HG03066 (cell line): ENCODE measurements around the gene PARN.
"Not testable (repeated sequence)": the region's sequence is repeated elsewhere in the genome, so short reads cannot be mapped to it uniquely, and the experiment has no call there.

Experiments used
- ATAC-seq: cut with Tn5 transposase; IDR thresholded peaks from one replicate; pipeline ENCODE4 v1.9.1; 2021; ENCODE audit warnings: low read depth; ENCODE audit not compliant: unreplicated experiment

PARN gene

GRCh38 chr16:14447783-14448182 is 182.3 kb downstream of the PARN start:
- no peak for ATAC-seq

GRCh38 chr16:14446796-14447195 is 183.3 kb downstream of the PARN start:
- no peak for ATAC-seq

- no peak for ATAC-seq
Measured at GRCh38 chr16:14445937-14446715, 183.9 kb downstream of the PARN start.

GRCh38 chr16:14444979-14445810 is 184.9 kb downstream of the PARN start:
- no peak for ATAC-seq

- ATAC-seq = not testable (repeated sequence)
Measured at GRCh38 chr16:14441533-14441932, 188.5 kb downstream of the PARN start.

- no peak for ATAC-seq
Measured at GRCh38 chr16:14438256-14438655, 191.8 kb downstream of the PARN start.

- no peak for ATAC-seq
Measured at GRCh38 chr16:14437426-14437825, 192.6 kb downstream of the PARN start.

GRCh38 chr16:14436401-14436955 is 193.6 kb downstream of the PARN start:
- ATAC-seq = no peak

- no peak for ATAC-seq
Measured at GRCh38 chr16:14434860-14435259, 195.2 kb downstream of the PARN start.

- not testable (repeated sequence) for ATAC-seq
Measured at GRCh38 chr16:14428971-14429637, 201.0 kb downstream of the PARN start.

- no peak for ATAC-seq
Measured at GRCh38 chr16:14428043-14428442, 202.0 kb downstream of the PARN start.

- no peak for ATAC-seq
Measured at GRCh38 chr16:14427371-14427948, 202.6 kb downstream of the PARN start.

GRCh38 chr16:14424595-14424994 is 205.5 kb downstream of the PARN start:
- ATAC-seq = no peak

- ATAC-seq = no peak
Measured at GRCh38 chr16:14423344-14423743, 206.7 kb downstream of the PARN start.

- no peak for ATAC-seq
Measured at GRCh38 chr16:14420721-14421488, 209.2 kb downstream of the PARN start.

- ATAC-seq = not testable (repeated sequence)
Measured at GRCh38 chr16:14420243-14420642, 209.8 kb downstream of the PARN start.

- no peak for ATAC-seq
Measured at GRCh38 chr16:14419817-14420216, 210.2 kb downstream of the PARN start.

- ATAC-seq = no peak
Measured at GRCh38 chr16:14418795-14419225, 211.2 kb downstream of the PARN start.

GRCh38 chr16:14416184-14416583 is 213.9 kb downstream of the PARN start:
- no peak for ATAC-seq

- ATAC-seq = no peak
Measured at GRCh38 chr16:14415291-14415690, 214.8 kb downstream of the PARN start.
